Measurements from ENCODE around the gene SPRED2. TPM values are rescaled to one million over a fixed set of nuclear protein-coding genes. Genes with fewer than 3 reads are reported as not detected.

SPRED2 gene
- total RNA-seq, 2 experiments from 2014 or later: 8.0 to 11.4 TPM

- Mint-ChIP-seq H3K4me1 (ENCODE audit: low read depth) (peaks cover 3% of the 10 kb centered on the region), H3K27me3 (ENCODE audit: low read depth) (no peaks in the 10 kb centered on the region), H3K27ac (no peak overlapping the region), H3K4me3 (no peak overlapping the region), H3K36me3 (ENCODE audit: low read depth) (peaks cover 23% of the 10 kb centered on the region), H3K9me3 (no peaks in the 10 kb centered on the region)
- intact Hi-C loops (cut with micrococcal nuclease): no loop called here
- CTCF ChIA-PET: interaction anchor here (0.6 to 1.6 kb wide), 10 partner anchors 17 to 310 kb away, joined by 3 to 4 read pairs (median 3); no protein-coding TSS in a partner anchor
- no peak for DNase-seq
Observed at GRCh38 chr2:65263262-65263661, 169.1 kb downstream of the SPRED2 start.

GRCh38 chr2:65261676-65262075 lies 170.7 kb downstream of the SPRED2 start:
- Mint-ChIP-seq H3K27me3 (ENCODE audit: low read depth) (no peaks in the 10 kb centered on the region), H3K27ac (no peak overlapping the region), H3K9me3 (no peaks in the 10 kb centered on the region), H3K36me3 (ENCODE audit: low read depth) (peaks cover 26% of the 10 kb centered on the region), H3K4me1 (ENCODE audit: low read depth) (peaks cover 10% of the 10 kb centered on the region), H3K4me3 (no peak overlapping the region)
- no peak for DNase-seq
- intact Hi-C loops (cut with micrococcal nuclease): no loop called here
- CTCF ChIA-PET: no interaction called here

Other genes starting within 250 kb of the SPRED2 start
- 100 to 1,000 TPM; 358 to 366 TPM for gene ACTR2, start 204.8 kb downstream of the SPRED2 start, total RNA-seq

Data from activated naive CD4-positive, alpha-beta T cell treated with anti-CD3 and anti-CD28 coated beads for 36 hours (primary cell).